ENCODE data around the gene UBE2J2.

Gene UBE2J2

DNA sequence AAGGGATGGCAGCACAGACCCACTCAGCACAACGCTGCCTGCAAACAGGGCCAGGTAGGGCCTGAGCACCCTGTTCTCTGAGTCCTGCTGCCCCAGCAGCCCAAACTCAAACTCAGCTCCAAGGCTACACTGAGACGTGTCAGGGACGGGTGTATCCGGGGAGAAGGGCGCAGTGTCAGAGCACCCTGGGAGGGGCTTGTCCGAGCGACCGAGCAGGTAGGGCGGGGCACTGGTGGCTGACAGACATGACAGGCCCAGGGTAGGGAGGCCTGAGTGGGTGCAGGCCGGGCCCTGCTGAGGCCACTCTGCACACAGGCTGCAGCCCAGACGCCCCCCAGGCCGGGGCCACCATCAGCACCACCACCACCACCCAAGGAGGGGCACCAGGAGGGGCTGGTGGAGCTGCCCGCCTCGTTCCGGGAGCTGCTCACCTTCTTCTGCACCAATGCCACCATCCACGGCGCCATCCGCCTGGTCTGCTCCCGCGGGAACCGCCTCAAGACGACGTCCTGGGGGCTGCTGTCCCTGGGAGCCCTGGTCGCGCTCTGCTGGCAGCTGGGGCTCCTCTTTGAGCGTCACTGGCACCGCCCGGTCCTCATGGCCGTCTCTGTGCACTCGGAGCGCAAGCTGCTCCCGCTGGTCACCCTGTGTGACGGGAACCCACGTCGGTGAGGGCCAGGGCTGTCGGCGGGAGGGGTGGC lies 12.1 kb upstream of the UBE2J2 start:
- DNase-seq (ENCODE audit: low read depth) = no peak
- TF ChIP-seq, protein P1, sequence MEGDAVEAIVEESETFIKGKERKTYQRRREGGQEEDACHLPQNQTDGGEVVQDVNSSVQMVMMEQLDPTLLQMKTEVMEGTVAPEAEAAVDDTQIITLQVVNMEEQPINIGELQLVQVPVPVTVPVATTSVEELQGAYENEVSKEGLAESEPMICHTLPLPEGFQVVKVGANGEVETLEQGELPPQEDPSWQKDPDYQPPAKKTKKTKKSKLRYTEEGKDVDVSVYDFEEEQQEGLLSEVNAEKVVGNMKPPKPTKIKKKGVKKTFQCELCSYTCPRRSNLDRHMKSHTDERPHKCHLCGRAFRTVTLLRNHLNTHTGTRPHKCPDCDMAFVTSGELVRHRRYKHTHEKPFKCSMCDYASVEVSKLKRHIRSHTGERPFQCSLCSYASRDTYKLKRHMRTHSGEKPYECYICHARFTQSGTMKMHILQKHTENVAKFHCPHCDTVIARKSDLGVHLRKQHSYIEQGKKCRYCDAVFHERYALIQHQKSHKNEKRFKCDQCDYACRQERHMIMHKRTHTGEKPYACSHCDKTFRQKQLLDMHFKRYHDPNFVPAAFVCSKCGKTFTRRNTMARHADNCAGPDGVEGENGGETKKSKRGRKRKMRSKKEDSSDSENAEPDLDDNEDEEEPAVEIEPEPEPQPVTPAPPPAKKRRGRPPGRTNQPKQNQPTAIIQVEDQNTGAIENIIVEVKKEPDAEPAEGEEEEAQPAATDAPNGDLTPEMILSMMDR (conservative IDR thresholded peaks at IDR 0.05; ENCODE audit: control insufficient read depth, insufficient read depth, low read depth, low read length) = no peak
- H3K4me3 ChIP-seq (ENCODE audit: control insufficient read depth, low read depth, low read length) = no peak overlapping the region

DNA sequence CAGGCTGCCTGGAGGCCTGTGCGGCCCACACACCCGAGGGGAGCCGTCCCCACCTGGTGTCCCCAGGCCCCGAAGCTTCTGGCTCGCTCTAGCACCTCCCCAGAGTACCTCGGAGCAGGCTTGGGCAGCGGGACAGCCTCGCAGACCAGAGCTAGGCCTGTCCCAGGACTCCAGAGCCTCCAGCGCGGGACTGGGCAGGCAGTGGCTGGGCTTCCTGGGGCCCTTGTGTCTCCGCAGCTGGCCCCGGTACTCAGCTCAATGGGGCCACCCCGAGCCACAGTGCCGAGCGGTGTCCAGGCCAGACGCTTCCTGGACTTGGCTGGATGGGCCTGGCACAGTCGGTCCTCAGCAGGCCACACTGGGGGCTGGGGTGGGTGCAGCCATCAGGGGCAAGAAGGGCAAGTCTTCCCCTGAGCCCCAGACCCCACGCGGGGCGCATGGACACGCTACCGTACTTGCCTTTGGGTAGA lies 11.5 kb upstream of the UBE2J2 start:
- H3K4me3 ChIP-seq (ENCODE audit: control insufficient read depth, low read depth, low read length) = no peak overlapping the region
- no peak for DNase-seq (ENCODE audit: low read depth)
- TF ChIP-seq, protein P1 (conservative IDR thresholded peaks at IDR 0.05; ENCODE audit: control insufficient read depth, insufficient read depth, low read depth, low read length) = no peak

DNA sequence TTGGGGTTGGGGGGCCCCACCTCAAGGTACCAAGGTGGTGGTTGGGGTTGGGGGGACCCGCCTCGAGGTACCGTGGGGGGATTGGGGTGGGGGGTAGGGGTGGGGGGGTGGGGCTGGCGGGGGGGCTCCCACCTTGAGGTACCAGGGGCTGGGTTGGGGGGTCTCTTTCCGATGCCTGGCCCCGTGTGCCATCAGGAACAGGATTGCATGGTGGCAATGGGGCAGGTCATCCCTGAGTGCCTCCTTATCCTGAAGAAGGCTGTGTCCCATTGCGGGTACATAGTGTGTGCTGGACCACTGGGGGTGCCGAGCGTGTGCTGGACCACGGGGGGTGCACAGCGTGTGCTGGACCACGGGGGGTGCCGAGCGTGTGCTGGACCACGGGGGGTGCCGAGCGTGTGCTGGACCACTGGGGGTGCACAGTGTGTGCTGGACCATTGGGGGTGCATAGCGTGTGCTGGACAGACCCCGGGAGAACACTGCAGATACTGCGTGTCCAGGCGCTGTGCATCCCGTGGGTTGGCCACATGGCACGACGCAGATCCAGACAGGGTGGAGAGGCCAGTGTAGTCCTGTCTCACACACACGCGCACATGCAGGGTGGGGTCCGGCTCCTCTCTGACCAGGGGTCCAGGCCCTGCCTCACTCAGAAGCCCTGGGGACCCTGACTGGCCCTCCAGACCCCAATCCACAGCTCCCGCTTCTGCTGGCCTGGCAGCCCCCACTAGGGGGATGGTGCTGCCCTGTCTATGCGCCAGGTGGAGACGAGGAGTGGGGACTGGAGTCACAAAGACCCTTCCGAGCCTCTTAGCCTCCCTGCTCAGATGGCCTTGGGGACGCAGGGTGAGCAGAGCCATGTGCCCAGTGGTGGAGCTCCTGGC lies 10.8 kb upstream of the UBE2J2 start:
- DNase-seq (ENCODE audit: low read depth) = no peak
- TF ChIP-seq, protein P1 (conservative IDR thresholded peaks at IDR 0.05; ENCODE audit: control insufficient read depth, insufficient read depth, low read depth, low read length) = no peak
- H3K4me3 ChIP-seq (ENCODE audit: control insufficient read depth, low read depth, low read length) = no peak overlapping the region

DNA sequence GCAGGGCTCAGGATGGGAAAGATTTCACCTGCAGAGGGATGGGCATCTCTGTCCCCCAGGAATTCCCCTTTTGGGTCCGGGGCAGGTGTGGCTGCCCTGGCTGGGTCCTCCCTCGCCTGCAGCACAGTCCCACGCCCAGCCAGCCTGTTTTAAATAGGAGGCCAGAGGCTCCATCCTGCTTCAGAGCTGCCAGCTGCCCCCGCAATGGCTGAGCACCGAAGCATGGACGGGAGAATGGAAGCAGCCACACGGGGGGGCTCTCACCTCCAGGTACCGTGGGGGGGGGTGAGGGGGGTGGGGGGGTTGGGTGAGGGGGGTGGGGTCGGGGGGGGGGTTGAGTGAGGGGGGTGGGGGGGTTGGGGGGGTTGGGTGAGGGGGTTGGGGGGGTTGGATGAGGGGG lies 10.2 kb upstream of the UBE2J2 start:
- TF ChIP-seq, protein P1 (conservative IDR thresholded peaks at IDR 0.05; ENCODE audit: control insufficient read depth, insufficient read depth, low read depth, low read length) = no peak
- no peak for DNase-seq (ENCODE audit: low read depth)

DNA sequence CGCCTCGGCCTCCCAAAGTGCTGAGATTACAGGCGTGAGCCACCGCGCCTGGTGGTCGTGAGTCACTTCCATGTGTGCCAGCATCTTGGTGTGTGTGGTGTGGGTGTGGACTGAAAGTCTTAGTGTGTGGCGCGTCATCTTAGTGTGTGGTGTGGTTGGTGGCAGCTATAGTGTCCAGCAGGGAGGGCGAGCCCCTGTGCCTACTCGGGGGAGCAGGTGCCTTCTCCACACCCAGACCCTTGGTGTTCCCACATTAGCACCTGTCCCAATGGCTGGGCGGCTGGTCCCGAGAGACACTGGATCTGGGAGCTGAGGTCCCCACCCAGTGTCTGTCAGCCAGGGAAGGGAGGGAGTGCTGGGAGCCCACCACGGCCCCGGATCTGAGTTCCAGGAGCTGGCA lies 9.3 kb upstream of the UBE2J2 start:
- TF ChIP-seq, protein P1 (conservative IDR thresholded peaks at IDR 0.05; ENCODE audit: control insufficient read depth, insufficient read depth, low read depth, low read length) = no peak
- DNase-seq (ENCODE audit: low read depth) = peak; percentile 80
- H3K4me3 ChIP-seq (ENCODE audit: control insufficient read depth, low read depth, low read length) = no peak overlapping the region

More for the DNA sequence above, 10.2 kb upstream of the UBE2J2 start:
- H3K4me3 ChIP-seq (ENCODE audit: control insufficient read depth, low read depth, low read length) = no peak overlapping the region

DNA sequence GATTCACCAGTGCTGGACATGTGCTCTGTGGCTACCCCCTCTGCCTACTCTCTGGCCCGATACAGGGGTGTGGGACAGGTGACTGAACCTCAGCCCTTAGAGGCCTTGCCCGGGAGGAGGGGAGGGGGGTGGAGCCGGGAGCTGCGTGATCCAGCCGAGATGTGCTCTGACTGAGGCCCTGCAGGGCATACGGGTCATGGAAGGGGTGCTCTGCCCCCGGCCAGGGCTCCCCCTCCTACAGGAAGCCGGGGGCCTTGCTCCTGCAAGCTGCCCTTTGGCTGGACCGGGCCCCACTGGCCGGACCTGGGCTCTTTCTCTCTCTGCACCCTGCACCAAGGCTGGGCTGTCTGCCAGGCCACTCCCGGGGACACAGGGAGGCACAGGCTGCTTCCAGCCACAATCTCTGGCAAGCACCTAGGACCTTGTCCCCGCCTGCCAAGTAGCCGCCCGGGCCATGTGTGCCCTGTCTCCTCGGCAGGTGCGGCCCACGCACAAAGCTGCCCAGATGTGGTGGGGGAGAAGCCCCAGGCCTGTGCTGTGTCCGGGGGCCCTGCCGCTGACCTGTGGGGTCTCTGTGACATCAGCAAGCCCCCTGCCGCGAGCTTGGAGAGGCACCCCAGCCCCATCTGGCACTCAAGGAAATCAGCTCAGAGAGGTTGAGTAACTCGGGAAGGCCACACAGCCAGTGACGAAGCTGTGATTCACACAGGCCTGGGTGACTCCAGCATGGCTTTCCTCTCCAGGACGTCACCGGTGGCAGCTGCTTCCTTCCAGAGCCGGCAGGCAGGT lies 8.1 kb upstream of the UBE2J2 start:
- TF ChIP-seq, protein P1 (conservative IDR thresholded peaks at IDR 0.05; ENCODE audit: control insufficient read depth, insufficient read depth, low read depth, low read length) = no peak
- no peak overlapping the region for H3K4me3 ChIP-seq (ENCODE audit: control insufficient read depth, low read depth, low read length)
- peak; percentile 76 for DNase-seq (ENCODE audit: low read depth)

Measured in fibroblast of mammary gland (primary cell).